Activated naive CD4-positive, alpha-beta T cell treated with anti-CD3 and anti-CD28 coated beads, Interleukin-2, amount 50 U/mL, for 72 hours (primary cell): ENCODE results near the gene CD8A. TPM values are rescaled to one million over a fixed set of nuclear protein-coding genes. Genes with fewer than 3 reads are reported as not detected.

Experiments
- ATAC-seq, 2 donors: fragments of 150-1000 bp; cut with Tn5 transposase; 2 replicates each; pipeline ENCODE4 v1.10.0; 2021; ENCODE audit warnings: mild to moderate bottlenecking in 2 of 2, moderate library complexity in 2 of 2
- DNase-seq, 2 donors: peaks; one replicate each; pipeline ENCODE4 v3.0.0; 2021 to 2022; ENCODE audit warnings: low spot score in 2 of 2
- H3K27ac Mint-ChIP-seq, 2 donors: one replicate each; pipeline ENCODE4 v1.8.0; 2022; ENCODE audit warnings: mild to moderate bottlenecking in 2 of 2, mixed read lengths in 2 of 2
- H3K36me3 Mint-ChIP-seq, 2 donors: one replicate each; pipeline ENCODE4 v1.8.0; 2022; ENCODE audit warnings: mixed read lengths in 2 of 2
- H3K9me3 Mint-ChIP-seq, 2 donors: one replicate each; pipeline ENCODE4 v1.8.0; 2022; ENCODE audit warnings: mixed read lengths in 2 of 2
- total RNA-seq, 2 donors: library from RNA; stranded (reverse); gene quantifications; one replicate each; pipeline ENCODE4 v1.2.3, GENCODE V29; 2022

The CD8A gene
- total RNA-seq, 2 donors from 2014 or later = 0.31 to 1.7 TPM

GRCh38 chr2:86788881-86789686, 1.6 kb downstream of the CD8A start:
- ATAC-seq = no peak
- Mint-ChIP-seq H3K27ac (no peak overlapping the region), H3K36me3 (peaks cover 0 to 20% of the 10 kb centered on the region in 2 donors)

GRCh38 chr2:86788165-86788564, 2.5 kb downstream of the CD8A start:
- ATAC-seq (no peak), DNase-seq (no peak)
- H3K36me3 Mint-ChIP-seq = peaks cover 0 to 18% of the 10 kb centered on the region in 2 donors
- no peaks in the 10 kb centered on the region for H3K9me3 Mint-ChIP-seq
- no peak overlapping the region for H3K27ac Mint-ChIP-seq

More at GRCh38 chr2:86788881-86789686, 1.6 kb downstream of the CD8A start:
- DNase-seq = no peak
- H3K9me3 Mint-ChIP-seq = no peaks in the 10 kb centered on the region

- no peak overlapping the region for H3K27ac Mint-ChIP-seq
- no peaks in the 10 kb centered on the region for H3K9me3 Mint-ChIP-seq
- ATAC-seq (no peak), DNase-seq (no peak)
- H3K36me3 Mint-ChIP-seq = peaks cover 0 to 15% of the 10 kb centered on the region in 2 donors
These were observed 3.0 kb downstream of the CD8A start for GRCh38 chr2:86787736-86788135.

GRCh38 chr2:86786001-86786536, 4.6 kb downstream of the CD8A start:
- no peak overlapping the region for H3K27ac Mint-ChIP-seq
- ATAC-seq = peak in 1 of 2 donors; percentile 16
- peaks cover 0 to 7% of the 10 kb centered on the region in 2 donors for H3K36me3 Mint-ChIP-seq

GRCh38 chr2:86785456-86785855, 5.3 kb downstream of the CD8A start:
- Mint-ChIP-seq H3K27ac (no peak overlapping the region), H3K9me3 (no peaks in the 10 kb centered on the region), H3K36me3 (peaks cover 0 to 6% of the 10 kb centered on the region in 2 donors)
- DNase-seq (no peak), ATAC-seq (no peak)

More at GRCh38 chr2:86786001-86786536, 4.6 kb downstream of the CD8A start:
- DNase-seq = no peak
- H3K9me3 Mint-ChIP-seq = no peaks in the 10 kb centered on the region

GRCh38 chr2:86783615-86784339, 6.9 kb downstream of the CD8A start:
- Mint-ChIP-seq H3K9me3 (no peaks in the 10 kb centered on the region), H3K27ac (no peak overlapping the region), H3K36me3 (no peaks in the 10 kb centered on the region)
- DNase-seq (no peak), ATAC-seq (peak in 1 of 2 donors; percentile 45)

GRCh38 chr2:86782748-86783147, 8.0 kb downstream of the CD8A start:
- no peaks in the 10 kb centered on the region for H3K36me3 Mint-ChIP-seq
- H3K9me3 Mint-ChIP-seq = no peaks in the 10 kb centered on the region
- no peak overlapping the region for H3K27ac Mint-ChIP-seq
- DNase-seq (no peak), ATAC-seq (no peak)

GRCh38 chr2:86781363-86781762, 9.3 kb downstream of the CD8A start:
- ATAC-seq (no peak), DNase-seq (no peak)
- Mint-ChIP-seq H3K27ac (no peak overlapping the region), H3K36me3 (no peaks in the 10 kb centered on the region), H3K9me3 (no peaks in the 10 kb centered on the region)

GRCh38 chr2:86779971-86780370, 10.7 kb downstream of the CD8A start:
- Mint-ChIP-seq H3K27ac (no peak overlapping the region), H3K9me3 (no peaks in the 10 kb centered on the region), H3K36me3 (no peaks in the 10 kb centered on the region)
- ATAC-seq = no peak
- DNase-seq = no peak

- H3K27ac Mint-ChIP-seq = no peak overlapping the region
These were observed 11.8 kb downstream of the CD8A start for GRCh38 chr2:86778957-86779356.

GRCh38 chr2:86776532-86776931, 14.2 kb downstream of the CD8A start:
- no peaks in the 10 kb centered on the region for H3K9me3 Mint-ChIP-seq
- ATAC-seq (no peak), DNase-seq (no peak)
- peaks cover 11% of the 10 kb centered on the region in 2 donors for H3K36me3 Mint-ChIP-seq
- H3K27ac Mint-ChIP-seq = no peak overlapping the region

More at GRCh38 chr2:86778957-86779356, 11.8 kb downstream of the CD8A start:
- ATAC-seq = no peak
- Mint-ChIP-seq H3K9me3 (no peaks in the 10 kb centered on the region), H3K36me3 (peaks cover 0 to 6% of the 10 kb centered on the region in 2 donors)
- DNase-seq = no peak

- no peak overlapping the region for H3K27ac Mint-ChIP-seq
- no peaks in the 10 kb centered on the region for H3K9me3 Mint-ChIP-seq
- ATAC-seq (no peak), DNase-seq (no peak)
- H3K36me3 Mint-ChIP-seq = peaks cover 11 to 19% of the 10 kb centered on the region in 2 donors
These were observed 15.4 kb downstream of the CD8A start for GRCh38 chr2:86775338-86775737.

GRCh38 chr2:86774862-86775261, 15.9 kb downstream of the CD8A start:
- DNase-seq (no peak), ATAC-seq (no peak)
- no peaks in the 10 kb centered on the region for H3K9me3 Mint-ChIP-seq
- no peak overlapping the region for H3K27ac Mint-ChIP-seq
- H3K36me3 Mint-ChIP-seq = peaks cover 11 to 19% of the 10 kb centered on the region in 2 donors

- Mint-ChIP-seq H3K9me3 (no peaks in the 10 kb centered on the region), H3K36me3 (peaks cover 11 to 19% of the 10 kb centered on the region in 2 donors), H3K27ac (no peak overlapping the region)
- no peak for ATAC-seq
- no peak for DNase-seq
These were observed 18.1 kb downstream of the CD8A start for GRCh38 chr2:86772611-86773010.

- Mint-ChIP-seq H3K36me3 (peaks cover 11 to 19% of the 10 kb centered on the region in 2 donors), H3K9me3 (no peaks in the 10 kb centered on the region), H3K27ac (no peak overlapping the region)
- DNase-seq = no peak
- ATAC-seq = no peak
These were observed 19.9 kb downstream of the CD8A start for GRCh38 chr2:86770816-86771301.

GRCh38 chr2:86769838-86770237, 20.9 kb downstream of the CD8A start:
- no peak overlapping the region for H3K27ac Mint-ChIP-seq
- ATAC-seq (no peak), DNase-seq (no peak)
- H3K9me3 Mint-ChIP-seq = no peaks in the 10 kb centered on the region
- peaks cover 11 to 19% of the 10 kb centered on the region in 2 donors for H3K36me3 Mint-ChIP-seq
